NCI-H2227 treated with DMSO at 0.1 percent for 48 hours (cell line): ENCODE data around the gene GBP7.

Source experiments
- DNase-seq: peaks from one replicate; lab custom pipeline; 2025; lab: John Stamatoyannopoulos, UW

GBP7 gene

GRCh38 chr1:89114662-89115061 lies 61.1 kb downstream of the GBP7 start:
- DNase-seq = no peak

DNA sequence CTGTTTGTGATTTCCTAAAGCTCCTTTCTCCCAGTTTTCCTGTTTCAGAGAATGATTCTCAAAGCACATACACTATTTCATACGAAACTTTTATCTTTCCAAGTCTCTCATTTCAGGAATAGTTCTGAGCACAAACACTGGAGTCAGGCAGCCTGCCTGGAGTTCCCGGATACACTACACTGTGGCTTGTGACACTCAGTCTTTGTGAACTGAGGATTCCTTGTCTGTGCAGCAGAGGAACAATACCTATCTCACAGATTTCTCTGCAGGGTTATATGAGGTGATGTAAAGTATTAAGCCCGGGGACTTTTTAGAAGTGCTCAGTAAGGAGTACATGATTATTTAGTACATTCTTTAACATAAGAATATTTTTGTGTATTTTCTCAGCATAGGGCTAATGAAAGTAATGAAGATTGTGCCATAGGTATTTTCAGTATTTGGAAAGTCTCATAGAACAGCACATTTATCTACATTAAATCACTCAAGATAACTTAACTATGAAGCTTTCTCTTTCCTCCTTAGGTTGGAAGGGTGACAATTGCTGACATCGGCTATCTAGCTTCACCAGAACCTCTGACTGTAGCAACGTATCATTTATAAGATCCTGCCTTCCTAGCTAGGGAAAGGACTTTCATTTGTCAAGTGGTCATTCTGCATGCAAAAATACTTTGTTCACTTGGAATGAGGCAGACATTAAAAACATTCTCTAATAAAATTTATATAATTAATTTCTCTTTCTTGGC lies 62.8 kb downstream of the GBP7 start:
- no peak for DNase-seq

- peak; percentile 31 for DNase-seq
Observed at GRCh38 chr1:89104687-89105086, 71.1 kb downstream of the GBP7 start.

DNA sequence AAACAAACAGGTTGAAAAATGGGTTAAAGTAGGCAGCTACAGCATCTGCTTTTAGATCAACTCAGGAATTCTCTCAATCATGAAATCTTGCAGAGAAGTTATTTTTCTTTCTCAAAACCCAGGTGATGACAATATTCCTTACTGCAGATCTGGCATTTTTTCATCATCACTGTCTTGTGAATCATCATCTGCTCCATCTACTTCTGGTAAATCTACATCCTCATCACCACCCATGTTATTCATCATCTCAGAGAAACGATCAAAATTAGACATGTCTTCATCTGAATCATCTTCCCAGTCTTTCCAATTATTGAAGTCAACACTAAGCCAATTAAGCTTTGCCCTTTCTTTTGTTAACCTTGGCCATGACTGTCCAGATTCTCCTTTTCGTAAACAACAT lies 71.7 kb downstream of the GBP7 start:
- no peak for DNase-seq

- DNase-seq = no peak
Observed at GRCh38 chr1:89102021-89102420, 73.8 kb downstream of the GBP7 start.

DNA sequence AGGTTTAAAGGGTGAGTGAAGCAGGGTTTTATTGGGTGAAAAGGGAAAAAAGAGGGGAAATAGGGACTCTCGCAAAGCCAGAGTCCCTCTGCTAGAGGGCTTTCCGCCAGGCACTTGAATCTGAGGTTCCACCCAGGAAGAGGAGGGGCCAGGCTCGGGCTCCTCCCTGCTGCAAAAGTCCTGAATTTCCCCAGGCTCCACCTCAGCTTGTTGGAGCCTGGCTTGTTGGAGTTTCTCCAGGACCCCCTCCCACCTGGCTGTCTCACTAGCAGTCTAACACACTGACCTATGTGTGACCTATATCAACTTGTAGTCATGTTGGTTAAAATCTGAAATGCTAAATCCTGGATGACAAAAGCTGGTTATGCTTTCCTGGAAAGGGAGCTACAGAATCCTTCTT lies 75.4 kb downstream of the GBP7 start:
- no peak for DNase-seq

GRCh38 chr1:89098857-89099256 lies 76.9 kb downstream of the GBP7 start:
- DNase-seq = no peak

GRCh38 chr1:89095737-89096136 lies 80.1 kb downstream of the GBP7 start:
- DNase-seq = no peak

DNA sequence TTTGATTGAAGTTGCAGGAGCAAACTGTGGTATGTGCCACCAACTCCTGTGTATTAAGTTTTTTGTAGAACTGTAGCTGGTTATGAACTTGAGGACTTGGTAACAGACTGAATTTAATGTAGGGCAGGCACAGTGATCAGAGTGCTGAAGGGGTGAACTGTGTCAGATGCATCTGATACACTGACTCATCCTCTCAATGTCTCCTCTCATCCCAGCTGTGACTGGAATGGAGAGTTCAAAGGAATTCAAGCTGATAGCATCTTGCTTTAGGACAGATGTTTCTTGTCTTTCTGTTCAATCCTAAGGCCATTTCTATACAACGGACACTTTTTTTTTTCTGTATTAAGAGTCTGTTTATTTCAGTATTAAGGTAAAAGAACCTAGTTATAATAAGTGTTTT lies 85.8 kb downstream of the GBP7 start:
- no peak for DNase-seq

- DNase-seq = no peak
Observed at GRCh38 chr1:89088572-89088971, 87.2 kb downstream of the GBP7 start.

DNA sequence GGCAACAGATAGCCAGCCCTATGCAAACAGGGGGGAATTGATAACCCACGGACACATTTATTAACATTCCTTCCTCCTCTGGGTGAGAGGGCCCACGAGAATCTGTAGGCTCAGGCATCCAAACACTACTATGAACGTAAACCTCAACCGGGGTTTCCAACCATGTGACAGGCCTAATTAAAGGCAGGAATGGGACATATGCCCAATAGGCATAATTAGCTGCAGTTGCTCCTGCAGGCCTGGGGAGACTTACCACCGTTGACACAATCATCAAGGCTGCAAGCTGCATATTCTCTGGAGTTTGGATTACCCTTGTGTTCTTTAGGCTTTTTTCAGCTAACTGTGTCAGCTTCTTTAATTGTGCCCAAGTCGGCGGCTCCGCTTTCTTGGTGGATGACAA lies 88.6 kb downstream of the GBP7 start:
- no peak for DNase-seq

- no peak for DNase-seq
Observed at GRCh38 chr1:89085781-89086180, 90.0 kb downstream of the GBP7 start.
